Adipocyte (in vitro differentiated cells): ENCODE results near the gene SIN3B.

Source experiments
- DNase-seq: peaks from one replicate; pipeline ENCODE4 v3.0.0-alpha.2; 2015; ENCODE audit warnings: low read depth
- H3K27me3 ChIP-seq: replicated peaks from 2 replicates; pipeline ENCODE4 v1.7.0; 2013; ENCODE audit warnings: mild to moderate bottlenecking, low read length, moderate library complexity; ENCODE audit not compliant: control insufficient read depth, insufficient read depth
- H3K36me3 ChIP-seq: 2 replicates; pipeline ENCODE4 v1.7.0; 2013; ENCODE audit warnings: low read length, mild to moderate bottlenecking, moderate library complexity; ENCODE audit not compliant: control insufficient read depth, insufficient read depth, severe bottlenecking
- H3K4me1 ChIP-seq: 2 replicates; pipeline ENCODE4 v1.7.0; 2013; ENCODE audit warnings: mild to moderate bottlenecking, low read length, moderate library complexity; ENCODE audit not compliant: control insufficient read depth, insufficient read depth
- H3K4me3 ChIP-seq: 2 replicates; pipeline ENCODE4 v1.7.0; 2013; ENCODE audit warnings: mild to moderate bottlenecking, low read length, moderate library complexity
- H3K9ac ChIP-seq: 2 replicates; pipeline ENCODE4 v1.7.0; 2013; ENCODE audit warnings: mild to moderate bottlenecking, low read length, moderate library complexity
- H3K9me3 ChIP-seq: 2 replicates; pipeline ENCODE4 v1.7.0; 2013; ENCODE audit warnings: mild to moderate bottlenecking, low read length, moderate library complexity; ENCODE audit not compliant: control insufficient read depth

SIN3B gene

DNA sequence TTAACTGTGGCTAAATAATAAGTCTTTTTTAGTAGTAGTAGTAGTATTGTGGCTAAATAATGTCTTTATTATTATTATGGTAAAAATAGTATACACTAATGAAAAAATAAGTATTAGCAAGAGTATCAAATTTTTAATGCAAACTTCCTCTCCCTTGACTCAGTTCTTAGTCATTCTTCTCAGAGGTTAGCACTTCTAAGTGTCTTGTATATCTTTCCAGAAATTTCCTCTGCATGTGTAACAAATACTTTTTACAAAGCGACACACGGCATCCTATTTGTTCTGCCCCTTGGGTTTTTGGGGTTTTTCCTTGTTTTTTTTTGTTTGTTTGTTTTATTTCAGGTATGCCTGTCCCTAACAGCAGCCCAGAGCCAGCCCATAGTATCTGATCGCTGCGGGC is 20.9 kb downstream of the SIN3B start:
- peak; percentile 7 for DNase-seq

GRCh38 chr19:16851031-16851712 is 22.0 kb downstream of the SIN3B start:
- H3K9ac ChIP-seq, result no peak overlapping the region
- H3K36me3 ChIP-seq, result peaks cover 92% of the 10 kb centered on the region
- H3K9me3 ChIP-seq, result no peaks in the 10 kb centered on the region
- no peaks in the 10 kb centered on the region for H3K27me3 ChIP-seq
- H3K4me1 ChIP-seq, result peaks cover 11% of the 10 kb centered on the region
- H3K4me3 ChIP-seq, result no peak overlapping the region
- peak; percentile 3 for DNase-seq

More for the DNA sequence above, 20.9 kb downstream of the SIN3B start:
- Histone ChIP-seq H3K4me1 (peaks cover 11% of the 10 kb centered on the region), H3K27me3 (no peaks in the 10 kb centered on the region), H3K36me3 (peaks cover 93% of the 10 kb centered on the region), H3K9me3 (no peaks in the 10 kb centered on the region), H3K4me3 (no peak overlapping the region), H3K9ac (no peak overlapping the region)

GRCh38 chr19:16853066-16853465 is 23.9 kb downstream of the SIN3B start:
- Histone ChIP-seq H3K27me3 (no peaks in the 10 kb centered on the region), H3K9ac (no peak overlapping the region), H3K4me1 (peaks cover 11% of the 10 kb centered on the region), H3K4me3 (no peak overlapping the region), H3K9me3 (no peaks in the 10 kb centered on the region), H3K36me3 (peaks cover 84% of the 10 kb centered on the region)
- DNase-seq, result no peak

DNA sequence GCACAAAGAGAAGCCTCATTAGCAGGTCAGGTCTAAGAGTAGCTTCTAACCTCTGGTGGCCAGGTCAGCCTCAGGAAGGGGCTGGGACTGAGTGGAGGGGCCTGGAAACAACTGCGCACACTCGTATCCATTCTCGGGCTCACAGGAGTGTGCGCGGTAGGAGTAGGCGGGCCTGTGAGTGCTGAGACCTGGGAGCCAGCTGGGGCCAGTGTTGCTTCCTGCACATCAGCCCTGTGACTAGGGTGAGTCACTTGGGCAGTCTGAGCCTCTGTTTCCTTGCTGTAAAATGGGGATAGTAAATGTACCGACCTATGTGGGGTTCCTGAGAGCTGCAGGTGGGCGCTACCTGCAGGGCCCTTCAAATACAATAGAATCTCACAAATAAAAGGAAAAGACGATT is 26.9 kb downstream of the SIN3B start:
- no peaks in the 10 kb centered on the region for H3K9me3 ChIP-seq
- peaks cover 60% of the 10 kb centered on the region for H3K36me3 ChIP-seq

GRCh38 chr19:16859626-16860025 is 30.4 kb downstream of the SIN3B start:
- Histone ChIP-seq H3K9ac (no peak overlapping the region), H3K36me3 (peaks cover 52% of the 10 kb centered on the region), H3K4me3 (no peak overlapping the region), H3K4me1 (no peaks in the 10 kb centered on the region), H3K9me3 (no peaks in the 10 kb centered on the region), H3K27me3 (no peaks in the 10 kb centered on the region)
- DNase-seq, result no peak

More for the DNA sequence above, 26.9 kb downstream of the SIN3B start:
- Histone ChIP-seq H3K27me3 (no peaks in the 10 kb centered on the region), H3K4me1 (no peaks in the 10 kb centered on the region), H3K4me3 (no peak overlapping the region), H3K9ac (no peak overlapping the region)
- DNase-seq, result no peak

GRCh38 chr19:16860118-16860517 is 30.9 kb downstream of the SIN3B start:
- Histone ChIP-seq H3K36me3 (peaks cover 51% of the 10 kb centered on the region), H3K27me3 (no peaks in the 10 kb centered on the region), H3K9me3 (no peaks in the 10 kb centered on the region), H3K9ac (no peak overlapping the region), H3K4me1 (no peaks in the 10 kb centered on the region), H3K4me3 (no peak overlapping the region)
- DNase-seq, result no peak

- Histone ChIP-seq H3K9ac (no peak overlapping the region), H3K4me1 (no peaks in the 10 kb centered on the region), H3K9me3 (no peaks in the 10 kb centered on the region), H3K36me3 (peaks cover 55% of the 10 kb centered on the region), H3K4me3 (no peak overlapping the region), H3K27me3 (no peaks in the 10 kb centered on the region)
- DNase-seq, result no peak
Observed at GRCh38 chr19:16861011-16861410, 31.8 kb downstream of the SIN3B start.

- H3K36me3 ChIP-seq, result peaks cover 58% of the 10 kb centered on the region
- no peak overlapping the region for H3K4me3 ChIP-seq
- H3K27me3 ChIP-seq, result no peaks in the 10 kb centered on the region
- no peaks in the 10 kb centered on the region for H3K9me3 ChIP-seq
- no peak for DNase-seq
- H3K9ac ChIP-seq, result no peak overlapping the region
- H3K4me1 ChIP-seq, result no peaks in the 10 kb centered on the region
Observed at GRCh38 chr19:16861834-16862233, 32.6 kb downstream of the SIN3B start.

- DNase-seq, result no peak
- Histone ChIP-seq H3K4me3 (no peak overlapping the region), H3K36me3 (peaks cover 63% of the 10 kb centered on the region), H3K4me1 (no peaks in the 10 kb centered on the region), H3K9me3 (no peaks in the 10 kb centered on the region), H3K27me3 (no peaks in the 10 kb centered on the region), H3K9ac (no peak overlapping the region)
Observed at GRCh38 chr19:16862826-16863415, 33.7 kb downstream of the SIN3B start.

- no peak for DNase-seq
- H3K27me3 ChIP-seq, result no peaks in the 10 kb centered on the region
- no peak overlapping the region for H3K9ac ChIP-seq
- no peaks in the 10 kb centered on the region for H3K9me3 ChIP-seq
- no peaks in the 10 kb centered on the region for H3K4me1 ChIP-seq
- H3K4me3 ChIP-seq, result no peak overlapping the region
- peaks cover 96% of the 10 kb centered on the region for H3K36me3 ChIP-seq
Observed at GRCh38 chr19:16867211-16867610, 38.0 kb downstream of the SIN3B start.

DNA sequence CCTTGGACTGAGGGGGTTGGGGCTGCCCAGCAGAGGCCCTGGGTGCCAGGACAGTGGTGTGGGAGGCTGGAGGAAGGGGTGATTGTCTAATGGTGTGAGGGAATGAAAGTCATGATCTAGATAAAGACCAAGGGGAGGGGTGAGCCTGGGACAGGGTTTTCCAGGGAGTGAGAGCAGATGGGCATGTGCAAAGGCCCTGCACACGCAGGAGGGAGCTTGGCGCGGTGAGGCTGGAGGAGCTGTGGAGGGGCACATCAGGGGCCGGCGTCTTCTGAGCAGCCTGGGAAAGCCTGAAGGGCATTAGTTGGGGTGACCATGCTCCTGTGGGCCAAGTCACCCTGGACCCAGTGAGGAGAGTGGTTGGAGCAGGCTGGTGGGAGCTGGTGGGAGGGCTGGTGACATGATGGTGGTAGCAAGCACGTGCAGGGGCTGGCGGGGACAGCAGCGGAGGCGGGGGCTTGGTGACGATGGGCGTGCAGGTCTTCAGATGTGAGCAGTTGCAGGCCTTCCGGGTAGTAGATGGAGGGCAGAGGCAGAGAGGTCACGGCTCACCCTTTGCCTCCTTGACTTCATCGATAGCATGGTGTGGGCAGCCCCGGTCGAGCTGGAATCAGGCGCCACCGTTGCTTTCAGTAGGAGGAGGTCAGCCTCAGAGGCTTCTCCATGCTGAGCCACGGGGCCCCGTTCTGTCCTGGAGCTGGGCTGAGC is 39.4 kb downstream of the SIN3B start:
- Histone ChIP-seq H3K9ac (no peak overlapping the region), H3K4me1 (no peaks in the 10 kb centered on the region), H3K4me3 (no peak overlapping the region), H3K36me3 (peaks cover 93% of the 10 kb centered on the region), H3K27me3 (no peaks in the 10 kb centered on the region), H3K9me3 (no peaks in the 10 kb centered on the region)
- DNase-seq, result no peak
